ENCODE data around the gene GAL.

GAL gene

GRCh38 chr11:68714060-68714856 is 29.9 kb downstream of the GAL start:
- DNase-seq (ENCODE audit: low spot score) = no peak

DNA sequence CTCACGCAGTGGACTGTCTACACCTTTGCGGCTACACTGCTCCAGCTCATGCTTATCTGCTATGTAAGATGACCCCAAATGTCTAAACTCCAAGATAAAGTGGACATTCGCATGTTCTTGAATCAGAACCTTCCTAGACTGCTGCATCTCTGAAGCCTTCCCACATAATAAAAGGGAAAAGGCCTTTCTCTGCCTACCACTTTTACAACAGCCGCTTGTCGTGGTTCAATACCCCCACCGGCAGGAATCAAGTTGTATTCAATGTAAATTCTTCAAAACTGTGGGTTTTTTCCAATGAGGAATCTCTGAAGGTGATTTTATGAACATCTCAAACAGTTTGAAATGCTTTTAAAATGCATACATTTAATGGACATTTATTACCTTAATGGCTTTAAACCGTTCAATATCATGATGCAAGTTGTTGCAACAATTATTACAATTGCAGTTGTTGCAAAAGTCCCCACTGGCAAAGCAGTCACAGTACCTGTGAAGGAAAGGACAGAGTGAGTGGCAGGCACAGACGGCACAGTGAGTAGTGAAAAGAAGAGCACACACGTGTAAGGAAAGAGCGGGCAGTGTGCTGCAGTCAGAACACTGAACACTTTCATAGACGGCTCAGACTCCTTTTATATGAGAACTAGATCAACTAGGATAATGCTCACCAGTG is 31.2 kb downstream of the GAL start:
- DNase-seq (ENCODE audit: low spot score) = no peak

- no peak for DNase-seq (ENCODE audit: low spot score)
Observed at GRCh38 chr11:68721075-68721474, 36.7 kb downstream of the GAL start.

- DNase-seq (ENCODE audit: low spot score) = no peak
Observed at GRCh38 chr11:68722143-68722542, 37.8 kb downstream of the GAL start.

DNA sequence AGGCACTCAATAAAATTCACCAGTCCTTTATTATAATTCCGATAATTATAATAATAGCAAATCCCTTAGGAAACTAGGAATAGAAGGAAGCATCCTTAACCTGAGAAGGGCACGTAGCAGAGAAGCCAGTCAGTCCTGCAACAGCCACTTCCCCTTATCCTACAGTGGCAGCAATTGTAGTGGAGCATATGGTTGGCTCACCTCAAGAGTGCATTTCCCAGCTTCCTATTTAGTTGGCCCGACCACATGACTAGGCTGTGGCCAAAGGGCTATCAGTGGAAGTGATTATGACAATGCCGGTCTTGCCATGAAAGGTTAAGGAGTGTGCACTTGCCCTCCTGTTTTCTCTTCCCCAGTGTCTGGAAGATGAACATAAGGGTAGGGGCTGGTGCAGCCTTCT is 39.9 kb downstream of the GAL start:
- no peak for DNase-seq (ENCODE audit: low spot score)

- DNase-seq (ENCODE audit: low spot score) = no peak
Observed at GRCh38 chr11:68727783-68728182, 43.4 kb downstream of the GAL start.

- no peak for DNase-seq (ENCODE audit: low spot score)
Observed at GRCh38 chr11:68734111-68734510, 49.8 kb downstream of the GAL start.

DNA sequence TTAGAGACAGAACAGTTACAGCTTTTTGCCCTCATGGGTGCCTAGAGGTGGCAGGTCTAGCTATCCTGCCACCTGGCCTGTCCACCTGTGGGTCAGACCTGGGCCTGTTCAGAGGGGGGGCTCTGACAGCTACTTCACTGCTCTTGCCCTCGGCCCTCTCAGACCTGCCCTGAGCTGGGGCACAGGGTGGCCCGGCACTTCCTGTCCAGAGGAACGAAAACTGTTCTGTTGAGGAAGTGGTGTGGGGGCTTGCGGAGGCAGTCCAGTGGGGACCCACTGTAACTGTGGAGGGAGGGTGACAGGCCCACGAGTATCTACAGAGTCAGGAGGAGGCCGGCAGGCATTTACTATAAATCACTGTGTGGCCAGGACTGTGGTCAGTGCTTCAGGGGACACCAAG is 50.8 kb downstream of the GAL start:
- DNase-seq (ENCODE audit: low spot score) = no peak

DNA sequence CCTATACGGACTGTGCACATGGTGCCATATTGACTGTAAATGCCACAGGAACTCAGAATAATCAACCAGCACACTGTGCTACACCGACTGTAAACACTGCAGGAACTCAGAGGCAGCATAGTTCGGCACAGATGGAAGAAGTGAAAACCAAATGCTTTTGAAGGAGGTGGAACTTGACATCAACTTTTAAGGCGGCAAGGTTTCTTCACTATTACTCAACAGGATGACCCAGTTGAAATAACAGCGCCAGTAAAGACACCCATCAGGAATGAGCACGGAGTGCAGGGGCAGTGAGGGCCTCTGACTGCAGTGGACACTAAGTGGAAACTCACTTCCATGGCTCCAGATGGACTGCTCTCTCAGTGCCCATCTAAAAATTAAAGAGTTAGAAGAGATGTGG is 51.3 kb downstream of the GAL start:
- DNase-seq (ENCODE audit: low spot score) = no peak
